ENCODE data around the gene TCF4. TPM values are rescaled to one million over a fixed set of nuclear protein-coding genes. Genes with fewer than 3 reads are reported as not detected.

TCF4 gene
- total and polyA plus RNA-seq, 2 donors (not counting 1 experiment from before 2014, with no cell fraction given): 68.5 to 353 TPM

DNA sequence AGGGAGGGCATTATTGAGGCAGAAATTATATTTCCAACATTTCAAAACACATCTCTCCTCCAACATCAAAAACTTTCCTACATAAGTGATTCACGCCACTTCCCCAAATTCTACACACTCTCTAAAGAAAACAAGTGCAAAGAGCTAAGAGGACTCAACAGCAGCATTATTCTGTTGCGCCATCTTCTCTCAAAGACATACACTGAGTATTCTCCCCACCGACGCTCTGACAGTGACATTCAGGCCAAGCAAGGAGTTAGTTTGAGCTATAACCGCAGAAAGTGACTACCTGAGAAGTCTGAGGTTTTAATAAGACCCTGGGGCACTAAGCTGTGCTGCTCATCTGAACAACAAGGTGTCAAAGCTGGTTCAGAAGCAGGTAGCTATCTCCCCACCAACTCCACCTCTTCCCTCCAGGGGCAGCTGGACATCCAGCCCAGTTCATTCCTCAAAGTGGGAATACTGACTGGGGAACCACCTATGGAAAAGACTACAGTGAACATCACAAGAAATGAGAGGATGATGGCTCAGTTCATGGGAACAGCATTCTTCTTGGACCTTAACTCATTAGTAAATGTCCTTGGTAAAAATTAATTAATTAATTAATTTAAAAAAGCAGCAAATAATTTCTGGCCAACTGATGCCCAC, 319.2 kb downstream of the TCF4 start:
- ATAC-seq (ENCODE audit: low read depth): peak; percentile 23
- Mint-ChIP-seq H3K27me3 (no peaks in the 10 kb centered on the region), H3K4me3 (peak overlapping the region; percentile 75)

More for the DNA sequence above, 319.2 kb downstream of the TCF4 start:
- Histone ChIP-seq H4K20me1 (ENCODE audit: control insufficient read depth, insufficient read depth, low read length, poor library complexity, severe bottlenecking) (no peaks in the 10 kb centered on the region), H3K4me1 (ENCODE audit: control insufficient read depth in 2 of 2, insufficient read depth in 2 of 2, low read length in 2 of 2) (peaks cover 59 to 63% of the 10 kb centered on the region in 2 donors), H3K36me3 (replicated peaks in 1 of 2; ENCODE audit: control extremely low read depth in 1 of 2, control insufficient read depth in 1 of 2, extremely low read depth in 1 of 2, insufficient read depth in 2 of 2, low read length in 1 of 2) (peaks cover 22 to 77% of the 10 kb centered on the region in 2 experiments), H3K9ac (ENCODE audit: low read length) (peak overlapping the region; percentile 50), H3K27ac (ENCODE audit: low read length in 2 of 2) (peak overlapping the region; percentile 84 to 94), H2AFZ (ENCODE audit: insufficient read depth, low read depth, low read length, poor library complexity, severe bottlenecking) (no peak overlapping the region), H3K4me3 (ENCODE audit: control extremely low read depth in 1 of 5, extremely low read depth in 1 of 5, insufficient read depth in 1 of 5, low read depth in 2 of 5, low read length in 4 of 5) (peak overlapping the region in 1 of 5 experiments; percentile 26), H3K79me2 (ENCODE audit: control insufficient read depth, insufficient read depth, low read length) (peaks cover 65% of the 10 kb centered on the region), H3K4me2 (replicated peaks; ENCODE audit: low read depth, low read length, poor library complexity, severe bottlenecking) (peak overlapping the region; percentile 62), H3K27me3 (replicated peaks in 1 of 4; ENCODE audit: control extremely low read depth in 1 of 4, control insufficient read depth in 3 of 4, insufficient read depth in 4 of 4, low read length in 3 of 4) (no peaks in the 10 kb centered on the region), H3K9me3 (ENCODE audit: control extremely low read depth in 1 of 3, control insufficient read depth in 2 of 3, insufficient read depth in 1 of 3, low read length in 2 of 3) (no peaks in the 10 kb centered on the region)
- no peak for TF ChIP-seq CTCF (IDR thresholded peaks at IDR 0.05)
- no peak for TF ChIP-seq EZH2 (IDR thresholded peaks at IDR 0.05; ENCODE audit: borderline replicate concordance, insufficient read depth, low read depth, low read length, poor library complexity, severe bottlenecking)
- ChIA-PET CTCF (interaction anchor here (0.8 to 6.1 kb wide), 12 partner anchors 10 to 1307 kb away, joined by 3 to 57 read pairs (median 4); no protein-coding TSS in a partner anchor), POLR2A (interaction anchor here (1.0 to 1.1 kb wide), 3 partner anchors 17 to 53 kb away, joined by 4 to 11 read pairs (median 6); no protein-coding TSS in a partner anchor)
- DNase-seq: no peak
- Mint-ChIP-seq H3K27ac (peak overlapping the region; percentile 93), H3K4me1 (peaks cover 73% of the 10 kb centered on the region), H3K9me3 (ENCODE audit: insufficient read depth) (no peaks in the 10 kb centered on the region)
- WGBS (ENCODE audit: insufficient coverage): 89% methylated on average over 4 of the region's 5 CpGs
- intact Hi-C loops (cut with micrococcal nuclease): loop anchor here (1.0 to 2.0 kb wide), 2 partner anchors 14 to 53 kb away; no protein-coding TSS in a partner anchor

Data from B cell (primary cell).